Measurements from ENCODE around the gene PINLYP. TPM values are rescaled to one million over a fixed set of nuclear protein-coding genes. Genes with fewer than 3 reads are reported as not detected.
A peak's percentile ranks its signal among the peaks of the same experiment; 100 is the strongest.

PINLYP gene
- 0.63 TPM for total RNA-seq

GRCh38 chr19:43575156-43575950, at the start of gene PINLYP, which contains the start of gene XRCC1:
PINLYP (plus strand) TSS chr19:43575801; CDS start chr19:43577192, 1,391 bp downstream.
XRCC1 (minus strand) TSS chr19:43575527; CDS start chr19:43575458, 69 bp downstream.
- Histone ChIP-seq H3K27me3 (ENCODE audit: insufficient read depth, low read length) (no peaks in the 10 kb centered on the region), H3K4me3 (ENCODE audit: low read length) (peak within 1 kb of the TSS; percentile 96)

GRCh38 chr19:43525836-43526771, 49.5 kb upstream of the PINLYP start:
- Histone ChIP-seq H3K4me1 (ENCODE audit: insufficient read depth, low read length) (peaks cover 33% of the 10 kb centered on the region), H3K27me3 (ENCODE audit: insufficient read depth, low read length) (no peaks in the 10 kb centered on the region), H3K9me3 (ENCODE audit: low read depth, low read length) (no peaks in the 10 kb centered on the region), H3K4me3 (ENCODE audit: low read length) (peak overlapping the region; percentile 82)

More at GRCh38 chr19:43575156-43575950, at the start of gene PINLYP, which contains the start of gene XRCC1:
- H3K9me3 ChIP-seq (ENCODE audit: low read depth, low read length), result no peaks in the 10 kb centered on the region
- peaks cover 26% of the 10 kb centered on the region for H3K4me1 ChIP-seq (ENCODE audit: insufficient read depth, low read length)

GRCh38 chr19:43526884-43527859, 48.4 kb upstream of the PINLYP start, which contains the start of gene ETHE1:
ETHE1 (minus strand) TSS chr19:43527201; CDS start chr19:43527177, 24 bp downstream.
- Histone ChIP-seq H3K4me3 (ENCODE audit: low read length) (peak within 1 kb of the TSS; percentile 82), H3K27me3 (ENCODE audit: insufficient read depth, low read length) (no peaks in the 10 kb centered on the region), H3K9me3 (ENCODE audit: low read depth, low read length) (no peaks in the 10 kb centered on the region), H3K4me1 (ENCODE audit: insufficient read depth, low read length) (peaks cover 39% of the 10 kb centered on the region)

- H3K27me3 ChIP-seq (ENCODE audit: insufficient read depth, low read length), result no peaks in the 10 kb centered on the region
- peaks cover 48% of the 10 kb centered on the region for H3K4me1 ChIP-seq (ENCODE audit: insufficient read depth, low read length)
- no peaks in the 10 kb centered on the region for H3K9me3 ChIP-seq (ENCODE audit: low read depth, low read length)
- no peak overlapping the region for H3K4me3 ChIP-seq (ENCODE audit: low read length)
Observed at GRCh38 chr19:43527860-43528622, 47.6 kb upstream of the PINLYP start.

GRCh38 chr19:43532571-43532961, 43.0 kb upstream of the PINLYP start:
- Histone ChIP-seq H3K4me1 (ENCODE audit: insufficient read depth, low read length) (peaks cover 34% of the 10 kb centered on the region), H3K9me3 (ENCODE audit: low read depth, low read length) (no peaks in the 10 kb centered on the region), H3K27me3 (ENCODE audit: insufficient read depth, low read length) (no peaks in the 10 kb centered on the region), H3K4me3 (ENCODE audit: low read length) (peak overlapping the region; percentile 62)

- Histone ChIP-seq H3K27me3 (ENCODE audit: insufficient read depth, low read length) (no peaks in the 10 kb centered on the region), H3K9me3 (ENCODE audit: low read depth, low read length) (no peaks in the 10 kb centered on the region), H3K4me3 (ENCODE audit: low read length) (peak within 1 kb of the TSS; percentile 62), H3K4me1 (ENCODE audit: insufficient read depth, low read length) (peaks cover 30% of the 10 kb centered on the region)
Observed at GRCh38 chr19:43532962-43533545, 42.5 kb upstream of the PINLYP start, which contains the start of gene ZNF575. ZNF575 (plus strand) TSS chr19:43533188; CDS start chr19:43534423, 1,235 bp downstream.

GRCh38 chr19:43533546-43534304, 41.9 kb upstream of the PINLYP start:
- peaks cover 30% of the 10 kb centered on the region for H3K4me1 ChIP-seq (ENCODE audit: insufficient read depth, low read length)
- H3K4me3 ChIP-seq (ENCODE audit: low read length), result peak overlapping the region; percentile 62
- no peaks in the 10 kb centered on the region for H3K9me3 ChIP-seq (ENCODE audit: low read depth, low read length)
- H3K27me3 ChIP-seq (ENCODE audit: insufficient read depth, low read length), result no peaks in the 10 kb centered on the region

- peak overlapping the region; percentile 62 for H3K4me3 ChIP-seq (ENCODE audit: low read length)
Observed at GRCh38 chr19:43534305-43534815, 41.2 kb upstream of the PINLYP start.

GRCh38 chr19:43534816-43535761, 40.5 kb upstream of the PINLYP start:
- Histone ChIP-seq H3K4me1 (ENCODE audit: insufficient read depth, low read length) (peaks cover 30% of the 10 kb centered on the region), H3K9me3 (ENCODE audit: low read depth, low read length) (no peaks in the 10 kb centered on the region), H3K4me3 (ENCODE audit: low read length) (no peak overlapping the region), H3K27me3 (ENCODE audit: insufficient read depth, low read length) (no peaks in the 10 kb centered on the region)

More at GRCh38 chr19:43534305-43534815, 41.2 kb upstream of the PINLYP start:
- Histone ChIP-seq H3K9me3 (ENCODE audit: low read depth, low read length) (no peaks in the 10 kb centered on the region), H3K4me1 (ENCODE audit: insufficient read depth, low read length) (peaks cover 30% of the 10 kb centered on the region), H3K27me3 (ENCODE audit: insufficient read depth, low read length) (no peaks in the 10 kb centered on the region)

GRCh38 chr19:43538922-43539321, 36.7 kb upstream of the PINLYP start:
- H3K27me3 ChIP-seq (ENCODE audit: insufficient read depth, low read length), result no peaks in the 10 kb centered on the region
- H3K4me1 ChIP-seq (ENCODE audit: insufficient read depth, low read length), result peaks cover 7% of the 10 kb centered on the region
- no peak overlapping the region for H3K4me3 ChIP-seq (ENCODE audit: low read length)
- H3K9me3 ChIP-seq (ENCODE audit: low read depth, low read length), result no peaks in the 10 kb centered on the region

GRCh38 chr19:43540381-43540780, 35.2 kb upstream of the PINLYP start:
- no peak overlapping the region for H3K4me3 ChIP-seq (ENCODE audit: low read length)
- H3K9me3 ChIP-seq (ENCODE audit: low read depth, low read length), result no peaks in the 10 kb centered on the region
- H3K27me3 ChIP-seq (ENCODE audit: insufficient read depth, low read length), result no peaks in the 10 kb centered on the region
- H3K4me1 ChIP-seq (ENCODE audit: insufficient read depth, low read length), result no peaks in the 10 kb centered on the region
